ENCODE results near the gene CLCN6.

CLCN6 gene

DNA sequence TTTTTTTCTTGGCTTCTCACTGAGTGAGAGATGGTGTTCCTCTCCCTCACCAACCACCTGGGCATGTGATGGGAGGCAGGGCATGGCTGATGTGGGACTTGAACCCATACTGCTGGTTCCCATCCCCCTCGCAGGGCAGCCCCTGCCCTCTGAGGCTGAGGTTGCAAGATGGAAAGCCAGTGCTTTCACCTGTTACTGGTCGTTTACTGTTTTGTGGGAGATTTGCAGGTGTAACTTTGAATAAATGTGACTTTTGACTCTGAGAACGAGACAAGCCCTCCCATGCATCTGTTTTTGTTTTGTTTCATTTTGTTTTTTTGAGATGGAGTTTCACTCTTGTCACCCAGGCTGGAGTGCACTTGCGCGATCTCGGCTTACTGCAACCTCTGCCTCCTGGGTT, 22.4 kb upstream of the CLCN6 start:
- Histone ChIP-seq H3K36me3 (ENCODE audit: control insufficient read depth in 2 of 2, insufficient read depth in 1 of 2, low read length in 2 of 2) (no peaks in the 10 kb centered on the region), H3K4me3 (ENCODE audit: low read depth, low read length) (no peak overlapping the region), H3K9me3 (ENCODE audit: control insufficient read depth, insufficient read depth, low read depth, low read length) (no peaks in the 10 kb centered on the region), H3K4me1 (ENCODE audit: control insufficient read depth, insufficient read depth, low read length) (no peaks in the 10 kb centered on the region), H3K27ac (ENCODE audit: extremely low read depth, low read depth, low read length) (no peak overlapping the region)
- ChIA-PET POLR2A (no interaction called here), CTCF (interaction anchor here (0.6 kb wide), 1 partner anchor 22 kb away, joined by 5 read pairs; the partner anchor contains the start of genes CLCN6 and MTHFR)
- no peak for TF ChIP-seq ZNF549 (tag by site-specific recombination; IDR thresholded peaks at IDR 0.05)
- no peak for TF ChIP-seq ZBTB48 (tag by site-specific recombination; IDR thresholded peaks at IDR 0.05)

DNA sequence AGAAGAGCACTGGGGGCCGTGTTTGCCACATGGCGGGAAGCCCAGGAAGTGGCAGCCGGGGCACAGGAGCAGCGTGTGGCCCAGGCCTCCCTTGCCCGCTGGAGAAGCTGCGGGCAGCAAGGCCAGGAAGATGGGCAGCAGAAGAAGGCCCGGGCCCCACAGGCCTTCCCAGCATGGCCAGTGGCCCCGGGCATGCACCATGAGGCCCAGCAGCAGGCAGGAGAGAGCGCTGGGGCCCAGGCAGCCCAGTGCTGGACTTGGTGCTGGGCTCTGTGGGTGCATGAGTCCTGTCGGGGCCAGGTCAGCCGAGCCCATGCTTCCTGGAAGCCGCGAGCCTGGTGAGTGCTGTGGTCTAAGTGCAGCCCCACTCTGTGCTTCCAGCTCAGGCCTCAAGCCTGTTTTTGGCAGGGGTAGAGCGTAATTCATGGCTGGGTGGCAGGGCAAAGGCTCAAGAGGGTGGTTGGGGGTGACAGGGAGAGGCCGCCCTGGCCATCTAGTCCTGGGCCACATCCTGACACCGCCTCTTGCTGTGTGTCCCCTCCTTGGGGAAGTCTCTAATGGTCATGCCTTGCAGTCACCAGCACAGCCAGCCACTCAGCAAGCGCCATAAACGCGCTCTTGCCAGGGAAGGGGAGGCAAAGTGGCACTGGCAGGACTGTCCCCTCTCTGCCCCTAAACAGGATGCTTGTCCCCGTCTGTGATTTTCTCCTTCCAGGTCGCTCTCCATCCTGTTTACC, 21.6 kb upstream of the CLCN6 start:
- ChIA-PET POLR2A (no interaction called here), CTCF (interaction anchor here (0.6 to 2.5 kb wide), 13 partner anchors 8 to 553 kb away, joined by 3 to 14 read pairs (median 4); partner anchors contain the start of genes CLCN6 and MTHFR)
- Histone ChIP-seq H3K36me3 (ENCODE audit: control insufficient read depth in 2 of 2, insufficient read depth in 1 of 2, low read length in 2 of 2) (peaks cover 0 to 1% of the 10 kb centered on the region in 2 experiments; a peak in 1 of 3 replicates), H3K27ac (ENCODE audit: extremely low read depth, low read depth, low read length) (no peak overlapping the region), H3K4me3 (ENCODE audit: low read depth, low read length) (no peak overlapping the region), H3K9me3 (ENCODE audit: control insufficient read depth, insufficient read depth, low read depth, low read length) (no peaks in the 10 kb centered on the region), H3K4me1 (ENCODE audit: control insufficient read depth, insufficient read depth, low read length) (no peaks in the 10 kb centered on the region)
- TF ChIP-seq ZNF391 (tag by site-specific recombination; IDR thresholded peaks at IDR 0.05; ENCODE audit: borderline replicate concordance, low read depth) (no peak), CTCF (tag by site-specific recombination; IDR thresholded peaks at IDR 0.05) (no peak), KLF16 (tag by site-specific recombination; IDR thresholded peaks at IDR 0.05) (no peak), SP2 (tag by site-specific recombination; IDR thresholded peaks at IDR 0.05) (no peak), ZNF785 (tag by site-specific recombination; IDR thresholded peaks at IDR 0.05) (no peak), ZNF302 (tag by site-specific recombination; IDR thresholded peaks at IDR 0.05; ENCODE audit: low read depth) (no peak), ZNF132 (tag by site-specific recombination; IDR thresholded peaks at IDR 0.05; ENCODE audit: borderline replicate concordance) (no peak), ZNF266 (tag by site-specific recombination; IDR thresholded peaks at IDR 0.05; ENCODE audit: low read depth) (no peak), ZNF501 (tag by site-specific recombination; IDR thresholded peaks at IDR 0.05) (no peak), ZNF645 (tag by site-specific recombination; IDR thresholded peaks at IDR 0.05) (no peak), ZNF510 (tag by site-specific recombination; IDR thresholded peaks at IDR 0.05; ENCODE audit: insufficient replicate concordance) (no peak), ZNF404 (tag by site-specific recombination; IDR thresholded peaks at IDR 0.05) (no peak), ZBTB17 (tag by site-specific recombination; IDR thresholded peaks at IDR 0.05) (no peak), ZNF174 (tag by site-specific recombination; IDR thresholded peaks at IDR 0.05) (no peak), ZNF580 (tag by site-specific recombination; IDR thresholded peaks at IDR 0.05) (no peak), HOXA7 (CRISPR knock-in tag; IDR thresholded peaks at IDR 0.05; ENCODE audit: borderline replicate concordance) (no peak)
- TF ChIP-seq, protein P1, sequence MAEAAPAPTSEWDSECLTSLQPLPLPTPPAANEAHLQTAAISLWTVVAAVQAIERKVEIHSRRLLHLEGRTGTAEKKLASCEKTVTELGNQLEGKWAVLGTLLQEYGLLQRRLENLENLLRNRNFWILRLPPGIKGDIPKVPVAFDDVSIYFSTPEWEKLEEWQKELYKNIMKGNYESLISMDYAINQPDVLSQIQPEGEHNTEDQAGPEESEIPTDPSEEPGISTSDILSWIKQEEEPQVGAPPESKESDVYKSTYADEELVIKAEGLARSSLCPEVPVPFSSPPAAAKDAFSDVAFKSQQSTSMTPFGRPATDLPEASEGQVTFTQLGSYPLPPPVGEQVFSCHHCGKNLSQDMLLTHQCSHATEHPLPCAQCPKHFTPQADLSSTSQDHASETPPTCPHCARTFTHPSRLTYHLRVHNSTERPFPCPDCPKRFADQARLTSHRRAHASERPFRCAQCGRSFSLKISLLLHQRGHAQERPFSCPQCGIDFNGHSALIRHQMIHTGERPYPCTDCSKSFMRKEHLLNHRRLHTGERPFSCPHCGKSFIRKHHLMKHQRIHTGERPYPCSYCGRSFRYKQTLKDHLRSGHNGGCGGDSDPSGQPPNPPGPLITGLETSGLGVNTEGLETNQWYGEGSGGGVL (tag by site-specific recombination; IDR thresholded peaks at IDR 0.05), result no peak
- TF ChIP-seq, protein P2, sequence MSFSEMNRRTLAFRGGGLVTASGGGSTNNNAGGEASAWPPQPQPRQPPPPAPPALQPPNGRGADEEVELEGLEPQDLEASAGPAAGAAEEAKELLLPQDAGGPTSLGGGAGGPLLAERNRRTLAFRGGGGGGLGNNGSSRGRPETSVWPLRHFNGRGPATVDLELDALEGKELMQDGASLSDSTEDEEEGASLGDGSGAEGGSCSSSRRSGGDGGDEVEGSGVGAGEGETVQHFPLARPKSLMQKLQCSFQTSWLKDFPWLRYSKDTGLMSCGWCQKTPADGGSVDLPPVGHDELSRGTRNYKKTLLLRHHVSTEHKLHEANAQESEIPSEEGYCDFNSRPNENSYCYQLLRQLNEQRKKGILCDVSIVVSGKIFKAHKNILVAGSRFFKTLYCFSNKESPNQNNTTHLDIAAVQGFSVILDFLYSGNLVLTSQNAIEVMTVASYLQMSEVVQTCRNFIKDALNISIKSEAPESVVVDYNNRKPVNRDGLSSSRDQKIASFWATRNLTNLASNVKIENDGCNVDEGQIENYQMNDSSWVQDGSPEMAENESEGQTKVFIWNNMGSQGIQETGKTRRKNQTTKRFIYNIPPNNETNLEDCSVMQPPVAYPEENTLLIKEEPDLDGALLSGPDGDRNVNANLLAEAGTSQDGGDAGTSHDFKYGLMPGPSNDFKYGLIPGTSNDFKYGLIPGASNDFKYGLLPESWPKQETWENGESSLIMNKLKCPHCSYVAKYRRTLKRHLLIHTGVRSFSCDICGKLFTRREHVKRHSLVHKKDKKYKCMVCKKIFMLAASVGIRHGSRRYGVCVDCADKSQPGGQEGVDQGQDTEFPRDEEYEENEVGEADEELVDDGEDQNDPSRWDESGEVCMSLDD (tag by site-specific recombination; IDR thresholded peaks at IDR 0.05), result no peak
- TF ChIP-seq, protein P3, sequence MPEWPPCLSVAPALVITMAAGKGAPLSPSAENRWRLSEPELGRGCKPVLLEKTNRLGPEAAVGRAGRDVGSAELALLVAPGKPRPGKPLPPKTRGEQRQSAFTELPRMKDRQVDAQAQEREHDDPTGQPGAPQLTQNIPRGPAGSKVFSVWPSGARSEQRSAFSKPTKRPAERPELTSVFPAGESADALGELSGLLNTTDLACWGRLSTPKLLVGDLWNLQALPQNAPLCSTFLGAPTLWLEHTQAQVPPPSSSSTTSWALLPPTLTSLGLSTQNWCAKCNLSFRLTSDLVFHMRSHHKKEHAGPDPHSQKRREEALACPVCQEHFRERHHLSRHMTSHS (tag by site-specific recombination; IDR thresholded peaks at IDR 0.05), result no peak

All from HEK293 (cell line).